ENCODE measurements around the gene CTAG1A. TPM values are rescaled to one million over a fixed set of nuclear protein-coding genes. Genes with fewer than 3 reads are reported as not detected.

The CTAG1A gene
- total and polyA plus RNA-seq, 9 of the 15 experiments (the other 6 are each of a cell fraction or from before 2014, with no cell fraction given) = 0.32 TPM; not detected in 8

GRCh38 chrX:154592505-154592904, 7.6 kb downstream of the CTAG1A start:
- BruUV-seq (replicated peaks) = no TSS peak
- FAIRE-seq (no peak), DNase-seq (ENCODE audit: extremely low read depth in 1 of 4, low spot score in 3 of 4) (no peak), ATAC-seq (no peak)
- Histone ChIP-seq H3K4me2 (ENCODE audit: insufficient read depth, low read length) (no peak overlapping the region), H3K9ac (ENCODE audit: insufficient read depth in 1 of 2, low read depth in 2 of 2, low read length in 2 of 2) (no peak overlapping the region), H3K9me1 (ENCODE audit: control insufficient read depth, insufficient read depth, low read length) (no peaks in the 10 kb centered on the region), H3K27me3 (ENCODE audit: control insufficient read depth in 2 of 2, insufficient read depth in 2 of 2, low read length in 2 of 2) (peaks cover 0 to 15% of the 10 kb centered on the region in 2 experiments; a peak in 2 of 5 replicates), H3K4me1 (replicated peaks in 1 of 2; ENCODE audit: control insufficient read depth in 2 of 2, insufficient read depth in 2 of 2, low read length in 2 of 2) (no peaks in the 10 kb centered on the region), H3K36me3 (ENCODE audit: control insufficient read depth, insufficient read depth, low read length) (no peaks in the 10 kb centered on the region), H3K4me3 (no peak overlapping the region), H3K9me3 (replicated peaks; ENCODE audit: control insufficient read depth, insufficient read depth, low read depth, low read length) (no peaks in the 10 kb centered on the region; the same call in 1 of the 2 replicates), H3K79me2 (ENCODE audit: control insufficient read depth, insufficient read depth, low read length) (no peaks in the 10 kb centered on the region), H3K27ac (ENCODE audit: extremely low read depth, low read depth, low read length) (no peak overlapping the region), H4K20me1 (replicated peaks; ENCODE audit: control insufficient read depth, insufficient read depth, low read length) (no peaks in the 10 kb centered on the region), H2AFZ (ENCODE audit: low read depth, low read length) (no peak overlapping the region)
- no peak for TF ChIP-seq SNRNP70 (optimal IDR thresholded peaks at IDR 0.05; ENCODE audit: low read depth, low read length)
- no peak for TF ChIP-seq CTCF (IDR thresholded peaks at IDR 0.05 in 2 of 3, conservative IDR thresholded peaks at IDR 0.05 in 1 of 3; ENCODE audit: insufficient read depth in 2 of 3, low read depth in 1 of 3, low read length in 3 of 3)
- no peak for TF ChIP-seq ZNF263 (CRISPR knock-in tag; IDR thresholded peaks at IDR 0.05; ENCODE audit: borderline replicate concordance)
- no peak for TF ChIP-seq ZBTB26 (CRISPR knock-in tag; IDR thresholded peaks at IDR 0.05)
- no peak for TF ChIP-seq ZNF512 (tag; IDR thresholded peaks at IDR 0.05)
- POLR2A ChIA-PET = no interaction called here
- intact Hi-C loops (cut with micrococcal nuclease) = no loop called here
- in situ Hi-C loops (cut with MboI) = loop anchor here (25.0 kb wide), 1 partner anchor 145 kb away; no protein-coding TSS in a partner anchor
- 7% methylated on average over 4 of the region's 5 CpGs for WGBS (ENCODE audit: insufficient coverage, low coverage, missing lambda C conversion rate)
- CTCF ChIA-PET (ENCODE audit: low intra/inter-chr PET ratio) = no interaction called here
